Right renal pelvis (tissue), 4 donors: ENCODE measurements around the gene TEKTIP1. TPM values are rescaled to one million over a fixed set of nuclear protein-coding genes. Genes with fewer than 3 reads are reported as not detected.
"Not testable (repeated sequence)": the region's sequence is repeated elsewhere in the genome, so short reads cannot be mapped to it uniquely, and the experiment has no call there.

Source experiments
- DNase-seq, 4 donors: peaks; one replicate each; pipeline ENCODE4 v3.0.0-alpha.2; 2013; ENCODE audit warnings: low read depth in 4 of 4, low spot score in 3 of 4, missing footprints in 1 of 4
- polyA plus RNA-seq, 4 donors: library from polyadenylated mRNA; unstranded; fragments of 120-200 nt; gene quantifications; one replicate each; pipeline ENCODE4 v1.2.1, GENCODE V29; 2013; ENCODE audit not compliant: insufficient read length in 4 of 4

The TEKTIP1 gene
- polyA plus RNA-seq, 4 donors = 3.4 to 7.1 (median 4.8) TPM

DNA sequence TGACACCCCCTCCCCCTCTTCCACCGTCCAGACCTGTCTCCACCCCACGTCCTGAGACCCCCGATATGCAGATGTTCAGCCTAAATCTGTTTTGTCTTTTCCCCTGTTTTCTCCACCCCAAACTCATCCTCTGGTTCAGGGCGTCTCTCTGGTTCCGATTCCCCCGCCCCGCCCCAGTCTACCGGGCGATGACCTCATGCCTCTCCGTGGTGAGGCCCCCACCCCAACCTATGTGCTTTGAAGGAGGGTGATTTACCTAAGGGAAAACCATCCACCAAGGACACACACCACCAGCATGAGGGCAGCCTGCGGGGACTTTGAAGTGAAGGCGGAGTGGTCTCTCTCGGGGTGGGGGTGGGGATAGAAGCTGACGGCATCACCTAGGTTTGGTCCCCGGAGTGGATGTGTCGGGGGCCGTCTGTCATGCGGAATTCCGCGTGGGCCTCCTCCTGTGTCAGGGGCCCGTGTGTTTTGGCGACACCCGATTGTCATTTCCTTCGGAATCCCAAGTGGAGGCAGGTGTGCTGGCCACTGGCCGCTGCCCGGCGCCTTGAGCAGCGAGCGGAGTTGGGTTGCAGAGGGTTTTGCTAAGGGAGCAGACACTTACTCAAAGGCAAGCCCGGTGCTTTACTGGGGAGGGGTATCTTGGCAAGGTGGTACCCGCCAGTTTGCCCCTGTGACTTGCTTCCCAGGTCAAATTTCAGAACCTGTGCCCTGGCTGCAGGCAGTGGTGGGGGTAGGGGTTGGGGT, 31.4 kb upstream of the TEKTIP1 start:
- DNase-seq = no peak

DNA sequence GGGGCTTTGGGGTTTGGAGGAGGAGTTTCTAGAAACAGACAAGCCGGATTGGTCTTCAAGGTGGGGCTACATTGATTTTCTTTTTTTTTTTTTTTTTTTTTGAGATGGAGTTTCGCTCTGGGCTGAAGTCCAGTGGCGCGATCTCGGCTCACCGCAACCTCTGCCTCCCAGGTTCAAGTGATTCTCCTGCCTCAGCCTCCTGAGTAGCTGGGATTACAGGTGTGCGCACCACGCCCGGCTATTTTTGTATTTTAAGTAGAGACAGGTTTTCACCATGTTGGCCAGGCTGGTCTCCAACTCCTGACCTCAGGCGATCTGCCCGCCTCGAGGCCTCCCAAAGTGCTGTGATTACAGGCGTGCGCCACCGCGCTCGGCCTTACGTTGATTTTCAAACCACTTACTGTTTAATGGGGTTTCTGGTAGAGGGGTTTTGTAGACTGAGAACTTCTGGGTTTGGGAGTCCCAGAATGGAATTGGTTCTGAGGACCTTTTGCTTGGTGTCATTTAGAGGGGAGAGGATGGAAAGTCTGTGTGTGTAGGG, 30.8 kb upstream of the TEKTIP1 start:
- DNase-seq = not testable (repeated sequence)

DNA sequence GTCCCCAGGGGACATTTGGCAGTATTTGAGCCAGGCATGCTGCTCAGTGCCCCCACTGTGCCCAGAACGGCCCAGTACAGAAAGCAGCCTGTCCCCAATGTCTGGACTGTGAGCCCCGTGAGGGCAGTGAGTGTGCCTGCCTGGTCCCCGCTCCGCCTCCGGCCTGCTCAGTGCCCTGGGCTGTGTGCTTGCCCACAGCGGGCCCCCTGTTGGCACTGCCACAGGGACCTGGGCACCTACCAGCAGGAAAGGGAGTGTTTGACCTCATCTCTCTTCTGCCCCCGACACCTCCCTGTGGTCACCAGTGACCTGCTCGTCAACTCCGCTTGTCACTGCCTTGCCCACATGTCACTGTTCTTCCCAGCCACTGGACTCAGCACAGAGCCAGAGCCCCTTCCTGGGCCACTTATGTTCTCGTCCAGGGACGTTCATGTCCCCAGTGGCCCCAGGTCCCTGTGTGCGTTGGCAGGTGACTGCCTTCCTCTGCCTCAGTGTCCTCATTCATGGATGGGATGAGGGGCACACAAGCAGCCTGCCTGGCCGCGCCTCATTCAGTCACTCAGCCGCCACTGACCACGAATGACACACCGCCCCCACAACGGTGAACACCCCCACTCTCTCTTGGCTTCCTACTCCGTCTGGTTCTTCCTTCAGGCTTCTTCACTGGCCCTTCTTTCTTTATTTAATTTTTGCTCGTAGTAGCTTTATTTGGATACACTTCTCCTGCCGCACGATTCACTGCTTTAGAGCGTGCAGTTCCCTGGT, 30.0 kb upstream of the TEKTIP1 start:
- no peak for DNase-seq

DNA sequence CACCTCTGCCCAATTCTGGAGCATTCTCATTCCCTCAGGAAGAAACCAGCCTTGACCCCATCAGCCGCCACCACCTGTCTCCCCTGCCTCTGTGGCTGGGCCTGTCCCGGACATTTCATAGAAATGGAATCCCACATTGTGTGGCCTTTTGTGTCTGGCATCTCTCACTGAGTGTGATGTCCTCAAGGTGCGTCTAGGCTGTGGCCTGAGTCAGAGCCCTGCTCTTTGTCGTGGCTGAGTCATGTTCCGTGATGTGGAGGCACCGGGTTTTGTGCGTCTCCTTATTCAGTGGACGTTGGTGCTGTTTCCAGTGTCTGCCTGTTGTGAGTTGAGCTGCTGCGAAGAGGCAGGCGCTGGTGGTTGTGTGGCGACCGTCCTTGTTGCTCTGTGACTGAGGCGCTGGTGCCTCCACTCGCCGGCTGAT, 29.4 kb upstream of the TEKTIP1 start:
- DNase-seq = no peak

DNA sequence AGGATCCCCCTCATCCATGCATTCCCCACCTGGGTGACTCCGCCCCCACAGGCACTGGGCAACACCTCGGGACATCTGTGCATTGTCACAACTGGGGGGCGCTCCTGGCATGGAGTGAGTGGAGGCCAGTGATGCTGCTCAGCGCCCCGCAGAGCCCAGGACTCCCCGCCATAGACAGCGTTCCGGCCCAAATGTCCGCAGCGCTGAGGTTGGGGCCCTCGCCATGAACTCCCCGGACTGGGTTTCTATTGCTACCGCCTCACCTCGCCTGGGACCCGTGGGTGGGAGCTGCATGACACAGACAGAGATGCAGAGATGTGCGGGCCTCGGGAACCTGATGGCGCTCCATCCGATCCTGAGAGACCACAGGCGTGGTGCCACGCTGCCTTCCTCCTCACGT, 28.2 kb upstream of the TEKTIP1 start:
- DNase-seq = no peak

DNA sequence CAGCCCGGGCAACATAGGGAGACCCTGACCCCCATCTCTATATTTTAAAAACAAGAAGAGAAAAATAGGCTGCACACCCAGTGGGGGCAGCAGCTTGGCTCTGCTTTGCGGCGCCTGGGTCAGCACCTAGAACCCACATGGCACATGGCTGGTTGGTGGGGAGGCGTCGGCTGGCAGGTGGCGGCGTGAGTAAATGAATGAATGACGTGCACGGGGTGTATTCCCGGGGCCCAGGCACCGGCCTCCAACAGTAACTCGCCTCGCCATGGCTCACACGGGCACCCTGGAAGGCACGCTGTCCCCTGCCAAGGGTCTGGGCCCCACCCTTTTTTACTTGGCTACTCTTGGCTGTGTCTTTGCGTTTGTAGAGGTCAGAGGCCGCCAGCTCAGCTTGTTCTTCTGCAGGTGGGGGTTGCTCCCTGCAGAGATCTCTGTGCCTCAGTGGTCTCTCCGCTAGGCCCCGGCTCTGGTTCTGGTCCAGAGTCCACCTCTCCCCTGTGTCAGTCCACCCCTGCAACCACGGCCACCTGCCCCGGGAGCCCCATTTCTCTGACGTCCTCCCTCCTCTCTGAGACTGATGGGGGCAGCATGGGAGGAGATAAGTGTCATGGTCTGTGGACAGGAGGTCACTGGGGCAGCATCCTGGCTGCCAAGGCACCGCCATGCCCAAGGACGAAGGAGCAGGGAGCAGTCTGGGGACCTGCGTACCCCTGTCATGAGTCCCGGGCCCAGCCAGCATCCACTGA, 27.3 kb upstream of the TEKTIP1 start:
- no peak for DNase-seq

DNA sequence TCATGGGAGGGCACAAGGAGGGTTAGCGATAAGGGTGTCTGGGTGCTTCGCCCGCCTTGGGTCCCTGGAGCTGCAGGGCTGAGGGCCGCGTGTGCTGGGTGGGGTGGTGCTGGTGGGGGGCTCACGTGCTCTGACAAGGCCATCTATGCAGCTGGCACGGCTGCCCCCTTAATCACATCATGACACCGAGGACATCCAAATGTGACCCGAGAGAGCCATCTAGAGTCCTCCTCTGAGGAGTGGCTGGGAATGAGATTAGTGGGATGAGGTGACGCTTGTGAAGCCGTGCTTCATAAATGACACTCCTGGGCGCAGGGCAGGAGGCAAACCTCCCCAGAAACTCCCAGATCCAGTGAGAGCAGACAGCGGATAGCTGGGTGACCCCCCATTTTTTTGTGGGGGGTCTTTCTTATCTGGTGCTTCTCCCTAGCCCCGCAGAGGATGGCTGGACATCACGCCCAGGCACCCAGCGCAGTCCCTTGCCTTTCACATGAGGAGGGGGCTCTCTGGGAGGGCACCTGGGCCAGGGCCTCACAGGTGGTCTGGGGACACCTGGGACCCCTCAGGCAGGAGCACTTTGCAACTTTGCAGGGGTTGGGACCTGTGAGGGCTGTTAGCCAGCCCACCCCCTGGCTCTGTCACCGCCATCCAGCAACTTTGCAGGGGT, 26.3 kb upstream of the TEKTIP1 start:
- DNase-seq = no peak

DNA sequence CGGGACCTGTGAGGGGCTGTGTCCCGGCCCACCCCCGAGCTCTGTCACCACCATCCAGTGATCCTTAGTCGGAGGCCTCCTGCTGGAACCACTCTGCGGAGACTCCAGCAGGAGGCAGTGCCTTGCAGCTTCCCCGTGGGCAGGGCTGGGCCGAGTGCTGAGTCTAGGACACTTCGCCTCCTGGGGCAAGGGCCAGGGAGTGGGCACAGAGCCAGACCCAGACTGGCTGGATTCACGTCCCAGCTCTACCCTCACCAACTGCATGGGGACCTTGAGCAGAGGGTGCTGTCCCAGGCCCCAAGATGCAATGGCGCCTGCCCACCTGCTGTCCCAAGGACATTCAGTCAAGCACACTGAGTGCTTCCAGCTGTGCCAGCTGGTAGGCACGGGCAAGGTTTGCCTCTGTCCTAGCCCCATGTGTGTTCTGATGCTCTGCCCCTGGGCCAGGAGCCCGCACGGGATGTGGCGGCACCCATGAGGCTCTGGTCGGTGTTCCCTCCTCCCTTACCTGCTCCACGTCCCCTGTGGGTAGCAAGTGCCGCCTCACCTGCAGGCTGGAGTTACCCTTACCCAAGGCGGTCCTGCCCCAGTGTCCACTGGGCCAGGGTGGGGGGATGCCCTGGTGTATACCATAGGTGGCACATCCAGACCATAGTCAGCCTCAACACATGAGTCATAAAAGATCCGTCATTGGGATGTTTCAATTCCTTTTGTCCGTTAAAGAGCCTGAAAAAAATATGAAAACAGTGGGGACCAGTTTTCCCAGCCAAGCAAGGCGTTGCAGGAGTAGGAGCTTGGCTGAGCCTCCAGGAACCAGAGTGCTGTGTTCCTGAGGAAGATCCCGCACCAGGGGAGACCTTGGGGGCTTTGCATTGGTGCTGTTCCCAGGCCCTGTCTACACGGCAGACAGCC, 25.5 kb upstream of the TEKTIP1 start:
- DNase-seq = no peak

DNA sequence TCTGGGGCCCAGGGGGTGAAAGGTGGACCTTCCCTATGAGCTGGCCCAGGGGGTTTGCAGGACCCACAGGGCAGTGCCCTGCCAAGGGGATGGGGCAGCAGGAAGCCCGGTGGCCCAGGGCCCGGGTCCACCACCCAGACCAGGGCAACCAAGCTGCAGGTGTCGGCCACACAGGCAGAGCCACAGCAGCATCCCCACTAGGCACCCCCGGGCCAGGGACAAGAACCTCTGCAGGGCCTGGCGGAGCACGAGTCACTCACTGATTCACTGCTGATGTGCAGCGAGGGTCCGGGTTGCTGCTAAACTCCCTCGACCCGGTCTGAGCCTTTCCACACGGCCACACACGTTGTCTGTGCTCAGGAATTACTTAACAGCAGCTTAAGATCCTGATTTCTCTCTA, 24.0 kb upstream of the TEKTIP1 start:
- no peak for DNase-seq

DNA sequence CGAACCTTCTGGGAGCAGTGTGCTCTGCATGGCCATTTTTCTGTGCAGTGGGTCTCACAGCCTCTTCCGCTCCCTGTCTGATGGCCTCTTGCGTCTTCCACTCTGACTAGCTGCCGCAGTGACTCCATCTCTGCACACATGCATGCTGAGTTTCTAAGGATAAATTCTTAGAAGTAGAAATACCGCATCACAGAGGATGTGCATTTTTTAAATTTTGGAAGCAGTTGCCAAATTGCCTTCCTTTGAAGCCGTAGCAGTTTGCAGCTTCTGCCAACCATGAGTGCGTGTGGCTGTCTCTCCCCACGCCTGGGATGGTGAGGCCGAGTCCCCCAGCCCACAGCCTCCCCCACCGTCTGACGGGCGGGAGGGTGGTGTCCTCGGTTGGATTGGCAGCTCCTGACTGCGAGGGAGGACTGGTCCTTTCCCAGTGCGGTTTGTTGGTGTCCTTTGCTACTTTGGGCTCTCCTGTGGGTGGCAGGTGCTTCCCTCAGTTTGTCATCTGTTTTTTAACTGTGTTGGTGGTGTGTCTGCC, 23.0 kb upstream of the TEKTIP1 start:
- DNase-seq = no peak

DNA sequence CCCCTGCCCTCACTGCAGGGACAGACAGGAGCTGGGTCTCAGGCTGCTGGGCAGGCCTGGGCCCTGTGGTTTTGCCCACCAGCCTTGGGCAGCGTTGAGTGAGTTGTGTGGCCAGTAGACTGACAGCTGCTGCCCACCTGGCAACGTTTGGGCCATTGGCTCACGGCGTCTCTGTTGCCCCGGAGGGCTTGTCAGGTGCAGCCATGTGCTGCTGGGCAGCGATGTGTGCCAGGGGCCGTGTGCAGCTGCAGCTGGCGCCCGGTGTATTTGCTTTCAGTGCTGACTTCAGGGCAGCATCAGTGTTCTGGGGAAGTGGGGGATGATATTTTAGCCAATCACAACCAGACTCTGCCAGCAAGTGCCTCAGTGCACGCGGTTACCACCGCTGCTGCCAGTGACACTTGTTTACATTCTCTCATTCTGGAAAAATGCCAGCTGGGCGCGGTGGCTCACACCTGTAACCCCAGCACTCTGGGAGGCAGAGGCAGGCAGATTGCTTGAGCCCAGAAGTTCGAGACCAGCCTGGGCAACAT, 22.2 kb upstream of the TEKTIP1 start:
- DNase-seq = no peak

DNA sequence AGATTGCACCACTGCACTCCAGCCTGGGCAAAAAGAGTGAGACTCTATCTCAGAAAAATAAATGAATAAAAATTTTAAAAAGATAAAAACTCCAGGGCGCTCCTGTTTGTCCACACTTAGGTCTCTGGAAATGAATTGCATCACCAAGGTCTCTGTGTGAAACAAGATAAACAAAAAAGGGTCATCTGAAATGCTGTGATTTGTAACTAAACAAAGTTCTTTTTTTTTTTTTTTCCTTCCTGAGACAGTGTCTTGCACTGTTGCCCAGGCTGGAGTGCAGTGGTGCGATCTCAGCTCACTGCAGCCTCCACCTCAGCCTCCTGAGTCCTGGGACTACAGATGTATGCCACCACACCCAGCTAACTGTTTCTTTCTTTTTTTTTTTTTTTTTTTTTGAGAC, 21.3 kb upstream of the TEKTIP1 start:
- no peak for DNase-seq

DNA sequence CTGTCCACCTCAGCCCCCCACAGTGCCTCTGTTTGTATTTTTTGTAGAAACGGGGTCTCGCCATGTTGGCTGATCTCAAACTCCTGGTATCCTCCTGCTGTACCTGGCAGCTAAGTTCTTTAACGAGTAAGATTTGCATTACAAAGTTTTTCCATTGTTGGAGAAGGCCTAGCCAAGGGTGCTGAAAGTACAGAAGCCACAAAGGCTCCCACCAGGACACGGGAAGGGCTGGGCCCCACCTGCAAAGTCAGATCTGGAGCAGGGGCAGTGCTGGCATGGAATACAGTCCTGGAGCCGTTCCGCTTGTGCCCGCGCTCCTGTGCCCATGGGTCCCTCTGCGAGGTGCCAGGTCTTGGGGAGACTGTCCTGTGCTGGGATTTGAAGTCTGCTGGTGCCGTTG, 20.7 kb upstream of the TEKTIP1 start:
- DNase-seq = no peak

DNA sequence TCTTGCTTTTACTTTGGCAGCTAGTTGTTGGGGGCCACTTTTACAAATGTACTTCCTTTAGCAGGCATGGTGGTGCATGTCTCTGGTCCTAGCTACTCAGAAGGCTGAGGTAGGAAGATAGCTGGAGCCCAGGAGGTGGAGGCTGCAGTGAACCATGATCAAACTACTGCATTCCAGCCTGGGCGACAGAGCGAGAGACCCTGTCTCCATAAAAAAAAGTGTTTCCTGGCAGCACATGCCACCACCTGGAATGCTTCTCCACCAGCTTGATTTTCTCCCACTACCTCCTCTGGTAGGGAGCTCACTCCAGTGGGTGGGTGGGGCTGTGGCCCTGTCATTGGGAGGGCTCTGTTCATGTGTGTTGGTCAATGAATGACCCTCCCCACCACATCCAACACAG, 20.3 kb upstream of the TEKTIP1 start:
- DNase-seq = no peak

DNA sequence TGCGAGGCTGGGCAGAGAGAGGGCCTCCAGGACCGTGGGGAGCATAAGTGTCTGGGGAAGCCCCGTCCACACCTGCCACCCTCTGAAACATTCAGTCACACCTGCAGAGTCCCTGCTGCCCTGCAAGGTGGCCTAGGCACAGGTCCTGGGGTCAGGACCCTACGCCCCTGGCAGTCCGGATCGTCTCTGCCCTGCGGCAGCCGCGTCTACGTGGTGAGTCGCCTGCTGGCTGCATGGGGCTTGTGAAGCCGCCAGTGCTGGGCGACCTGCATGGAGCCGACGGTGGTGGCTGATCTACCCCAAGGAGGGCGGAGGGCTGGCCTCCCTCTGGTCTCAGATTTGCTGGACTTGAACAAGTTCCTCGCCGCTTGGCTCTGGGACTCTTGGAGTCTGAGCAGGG, 19.8 kb upstream of the TEKTIP1 start:
- no peak for DNase-seq

DNA sequence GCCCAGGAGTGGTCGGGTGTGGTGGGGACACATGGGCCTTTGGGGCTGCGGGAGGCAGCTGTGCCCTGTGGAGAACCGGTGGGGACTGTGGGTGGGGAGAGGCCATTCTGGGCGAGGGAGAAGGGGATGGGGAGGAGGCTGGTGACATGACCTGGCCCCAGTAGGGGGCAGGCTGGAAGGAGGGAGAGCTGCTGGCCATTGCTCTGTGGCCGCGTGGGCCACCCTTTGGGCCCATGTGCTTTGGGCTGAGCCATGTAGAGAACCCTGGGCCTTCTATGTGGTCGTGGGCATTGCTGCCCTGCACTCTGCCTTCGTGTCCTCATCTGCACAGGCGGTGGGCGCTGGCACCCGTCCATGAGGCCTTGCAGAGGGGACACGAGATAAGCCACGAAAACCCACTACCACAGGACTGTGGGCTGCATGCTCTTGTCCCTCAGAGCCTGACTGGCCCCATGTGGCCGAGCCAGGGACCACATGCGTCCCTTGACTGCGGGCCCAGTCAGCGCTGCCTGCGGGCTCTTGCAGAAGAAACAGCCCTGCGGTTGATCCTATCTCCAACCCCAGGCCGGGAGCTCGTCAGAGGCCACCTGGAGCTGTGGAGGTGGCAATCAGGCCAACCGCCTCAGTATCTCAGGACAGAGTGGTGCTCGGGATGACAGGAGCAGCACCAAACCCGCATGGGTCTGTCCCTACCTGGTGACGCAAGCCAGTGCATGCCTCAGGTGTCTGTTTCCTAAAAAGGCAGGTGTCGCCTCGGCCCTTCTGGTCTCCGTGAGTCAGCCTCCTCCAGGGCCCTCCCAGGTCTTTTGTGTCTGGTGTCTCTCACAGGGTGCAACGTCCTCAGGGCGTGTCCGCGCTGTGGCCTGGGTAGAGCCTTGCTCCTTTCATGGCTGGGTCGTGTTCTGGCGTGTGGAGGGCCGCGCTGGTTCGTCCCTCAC, 18.5 kb upstream of the TEKTIP1 start:
- no peak for DNase-seq

DNA sequence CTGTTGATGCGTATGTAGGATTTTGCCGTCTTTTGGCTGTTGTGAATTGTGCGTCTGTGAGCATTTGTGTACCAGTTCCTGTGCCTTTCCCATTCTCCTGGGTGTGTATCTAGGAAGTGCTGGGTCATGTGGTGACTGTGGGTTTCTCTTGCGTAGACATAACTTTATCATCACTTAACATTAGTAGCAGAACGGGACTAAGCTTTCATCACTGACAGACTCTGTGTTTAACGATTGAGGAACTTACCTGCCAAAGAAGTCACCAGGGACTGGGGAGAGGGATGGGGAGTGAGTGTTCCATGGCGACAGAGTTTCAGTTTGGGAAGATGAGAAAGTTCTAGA, 17.9 kb upstream of the TEKTIP1 start:
- no peak for DNase-seq
